IMR-90 (cell line): ENCODE results near the gene STXBP6.
A peak's percentile ranks its signal among the peaks of the same experiment; 100 is the strongest.

ENCODE experiments used
- BHLHE40 ChIP-seq: fragments of 150-350 bp; IDR thresholded peaks from 2 replicates; pipeline ENCODE4 v1.6.1; 2016; ENCODE audit warnings: mild to moderate bottlenecking, low read depth, low read length
- CEBPB ChIP-seq: IDR thresholded peaks from 2 replicates; pipeline ENCODE4 v1.6.1; 2012; ENCODE audit warnings: low read depth, low read length, improper control_type of control experiment
- CHD1 ChIP-seq: IDR thresholded peaks from 2 replicates; pipeline ENCODE4 v1.6.1; 2012; ENCODE audit warnings: low read depth, low read length, improper control_type of control experiment
- CTCF ChIP-seq: conservative IDR thresholded peaks from 2 replicates; pipeline ENCODE4 v1.5.1; 2012; ENCODE audit warnings: mild to moderate bottlenecking, low read depth, low read length, improper control_type of control experiment
- ELK1 ChIP-seq: fragments of 150-350 bp; IDR thresholded peaks from 2 replicates; pipeline ENCODE4 v1.6.1; 2016; ENCODE audit warnings: low read depth, mild to moderate bottlenecking, low read length, moderate library complexity, borderline replicate concordance
- FOS ChIP-seq: fragments of 150-350 bp; IDR thresholded peaks from 2 replicates; pipeline ENCODE4 v1.6.1; 2016; ENCODE audit warnings: low read depth, low read length
- MAFK ChIP-seq: IDR thresholded peaks from 2 replicates; pipeline ENCODE4 v1.6.1; 2012; ENCODE audit warnings: low read depth, low read length, improper control_type of control experiment
- MAZ ChIP-seq: IDR thresholded peaks from 2 replicates; pipeline ENCODE4 v1.6.1; 2012; ENCODE audit warnings: low read depth, mild to moderate bottlenecking, low read length, improper control_type of control experiment, moderate library complexity, borderline replicate concordance
- POLR2A ChIP-seq: IDR thresholded peaks from 2 replicates; pipeline ENCODE4 v1.6.1; 2012; ENCODE audit warnings: mild to moderate bottlenecking, low read depth, low read length
- RAD21 ChIP-seq: IDR thresholded peaks from 2 replicates; pipeline ENCODE4 v1.6.1; 2012; ENCODE audit warnings: low read length, improper control_type of control experiment
- RCOR1 ChIP-seq: IDR thresholded peaks from 2 replicates; pipeline ENCODE4 v1.6.1; 2012; ENCODE audit warnings: mild to moderate bottlenecking, low read length, improper control_type of control experiment; ENCODE audit not compliant: insufficient replicate concordance
- RFX5 ChIP-seq: IDR thresholded peaks from 2 replicates; pipeline ENCODE4 v1.8.0; 2012; ENCODE audit warnings: low read depth, mild to moderate bottlenecking, low read length, moderate library complexity
- USF2 ChIP-seq: fragments of 150-350 bp; IDR thresholded peaks from 2 replicates; pipeline ENCODE4 v1.6.1; 2017; ENCODE audit warnings: mild to moderate bottlenecking, antibody characterized with exemption, low read length, low read depth

GRCh38 chr14:24960816-24961215, 89.1 kb downstream of the STXBP6 start:
- TF ChIP-seq CTCF (no peak), POLR2A (no peak), CEBPB (no peak), BHLHE40 (no peak), RAD21 (no peak), RFX5 (no peak), MAZ (no peak), RCOR1 (no peak), FOS (peak; percentile 22; the same call in 1 of the 2 replicates), ELK1 (no peak), USF2 (no peak), MAFK (0 out of 2 replicates have a peak, but pooled peaks have one; percentile 20), CHD1 (no peak)
